Stimulated activated CD8-positive, alpha-beta memory T cell treated with anti-CD3 and anti-CD28 coated beads, Interleukin-4, amount 100 ng/mL, for 1 hour (primary cell): Measurements from ENCODE around the gene SMAD1.
"Not testable (repeated sequence)": the region's sequence is repeated elsewhere in the genome, so short reads cannot be mapped to it uniquely, and the experiment has no call there.

Source experiments
- DNase-seq, 2 donors: peaks; one replicate each; pipeline ENCODE4 v3.0.0-alpha.2; 2020; ENCODE audit warnings: low read depth in 2 of 2, low spot score in 1 of 2

SMAD1 gene

DNA sequence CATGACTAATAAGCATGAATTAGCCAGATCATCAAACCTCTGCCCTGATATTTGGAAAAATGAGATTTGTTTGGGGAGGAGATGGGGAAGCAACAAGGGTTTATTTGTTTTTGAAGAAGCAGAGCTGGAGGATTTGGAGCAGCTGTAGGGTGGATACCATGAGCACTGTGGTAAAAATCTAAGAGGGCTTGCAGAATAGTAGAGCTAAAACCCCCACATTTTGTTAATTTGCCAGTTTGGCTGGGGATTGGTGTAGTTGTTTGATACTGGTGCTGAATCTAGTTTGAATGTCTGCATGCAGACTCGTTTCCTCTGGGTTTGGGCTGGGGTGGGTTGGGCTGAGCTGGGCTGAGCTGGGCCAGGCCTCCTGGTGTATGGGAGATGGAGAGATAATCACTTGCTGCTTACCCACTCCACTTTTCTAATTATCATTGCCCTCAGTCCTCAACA, 43.7 kb downstream of the SMAD1 start:
- DNase-seq = no peak

DNA sequence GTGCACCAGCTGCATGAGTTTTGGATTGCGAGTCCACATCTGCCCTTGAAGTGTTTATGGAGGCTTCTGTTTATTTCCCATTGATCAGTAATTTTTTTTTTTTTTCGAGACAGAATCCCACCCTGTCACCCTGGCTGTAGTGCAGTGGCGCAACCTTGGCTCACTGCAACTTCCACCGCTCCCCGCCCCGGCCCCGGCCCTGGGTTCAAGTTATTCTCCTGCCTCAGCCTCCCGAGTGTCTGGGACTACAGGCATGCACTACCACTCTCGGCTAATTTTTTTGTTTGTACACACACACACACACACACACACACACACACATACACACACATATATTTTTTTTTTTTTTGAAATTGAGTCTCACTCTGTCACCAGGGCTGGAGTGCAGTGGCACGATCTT, 46.1 kb downstream of the SMAD1 start:
- DNase-seq = no peak

DNA sequence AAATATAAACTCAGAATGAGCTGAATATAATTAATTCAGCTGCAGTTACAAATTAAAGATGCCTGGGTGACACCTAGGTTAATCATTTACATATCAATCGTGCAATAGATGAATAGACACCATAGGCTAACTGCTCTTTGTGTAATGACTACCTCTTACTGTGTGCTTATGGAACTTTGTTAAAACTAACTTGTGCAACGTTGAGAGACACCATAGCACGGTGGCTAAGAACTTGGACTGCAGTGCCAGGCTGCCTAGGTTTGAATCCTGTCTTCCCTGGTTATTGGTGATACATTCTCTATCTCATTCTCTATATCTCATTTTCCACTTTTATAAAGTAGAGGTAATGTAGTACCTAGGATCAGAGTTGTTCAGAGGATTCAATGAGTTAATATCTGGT, 46.9 kb downstream of the SMAD1 start:
- DNase-seq = no peak

DNA sequence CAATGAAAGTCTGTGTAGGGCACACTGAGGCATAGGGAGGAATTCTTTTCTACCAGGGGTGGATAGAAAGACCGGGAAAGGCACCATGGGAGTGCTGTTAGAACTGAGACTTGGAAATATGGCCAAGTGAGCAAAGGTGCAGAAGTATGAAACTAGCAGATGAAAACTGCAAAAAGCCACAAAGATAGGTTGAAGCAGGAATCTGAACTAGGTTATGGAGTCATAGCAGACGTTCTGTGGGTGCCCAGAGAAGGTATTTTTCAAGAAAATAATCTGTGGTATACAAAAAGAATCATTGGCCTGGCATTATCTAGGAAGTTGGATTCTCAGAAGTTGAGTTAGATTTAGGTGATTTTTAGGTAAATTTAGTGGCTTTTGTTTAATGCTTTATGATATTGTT, 48.5 kb downstream of the SMAD1 start:
- DNase-seq = no peak

DNA sequence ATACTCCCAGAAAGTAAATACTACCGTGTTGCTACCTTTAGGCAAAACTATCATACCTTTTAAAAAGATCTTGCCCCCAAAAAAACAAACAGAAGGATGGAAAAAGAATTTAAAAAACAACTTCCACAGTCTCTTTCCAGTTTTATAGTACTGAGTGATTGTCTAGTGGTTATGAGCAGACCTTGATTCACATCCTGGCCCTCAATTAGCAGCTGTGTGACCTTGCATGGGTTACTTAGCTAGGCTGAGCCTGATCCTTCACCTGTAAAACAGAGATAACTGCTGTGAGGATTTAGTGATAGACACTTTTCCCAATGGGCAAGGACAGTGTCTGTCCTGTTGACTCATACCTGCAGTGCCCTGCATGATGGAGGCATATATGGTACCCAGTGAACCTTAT, 49.0 kb downstream of the SMAD1 start:
- no peak for DNase-seq

DNA sequence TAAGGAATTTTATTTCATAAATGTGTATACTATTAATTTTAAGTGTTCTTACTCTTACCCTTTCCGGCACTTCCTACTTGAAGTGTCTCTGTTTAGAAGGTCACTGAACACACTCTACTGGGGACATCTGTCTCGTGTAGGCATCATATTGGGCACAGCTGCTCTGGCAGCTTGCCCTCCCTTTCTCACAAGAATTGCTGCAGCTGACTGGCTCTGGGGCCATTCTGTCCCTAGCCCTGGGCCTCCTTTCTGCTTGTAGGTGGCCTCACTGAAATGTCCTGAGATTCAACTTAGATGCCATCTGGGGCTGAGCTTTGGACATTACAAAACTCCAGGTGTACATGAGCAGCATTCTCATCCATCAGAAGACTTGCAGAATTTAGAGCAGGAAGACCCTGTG, 49.6 kb downstream of the SMAD1 start:
- DNase-seq = no peak

DNA sequence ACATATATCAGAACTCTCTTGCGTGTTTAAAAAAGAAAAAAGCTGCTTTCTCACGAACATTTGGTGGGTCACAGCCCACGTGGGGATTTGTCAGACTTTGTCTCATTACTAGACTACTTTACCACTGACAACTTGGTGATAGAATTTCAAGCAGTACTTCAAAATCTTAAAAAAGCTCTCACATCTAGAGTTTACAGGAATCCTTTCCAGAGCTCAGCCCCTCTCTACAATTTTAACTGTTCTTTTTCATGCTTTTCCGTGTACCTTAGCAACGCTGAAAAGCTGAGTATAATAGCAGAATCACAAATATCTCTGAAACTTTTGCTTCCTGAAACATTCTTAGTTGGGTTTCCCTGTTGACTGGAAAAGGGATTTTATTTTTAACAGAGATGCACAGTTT, 50.2 kb downstream of the SMAD1 start:
- DNase-seq = no peak

DNA sequence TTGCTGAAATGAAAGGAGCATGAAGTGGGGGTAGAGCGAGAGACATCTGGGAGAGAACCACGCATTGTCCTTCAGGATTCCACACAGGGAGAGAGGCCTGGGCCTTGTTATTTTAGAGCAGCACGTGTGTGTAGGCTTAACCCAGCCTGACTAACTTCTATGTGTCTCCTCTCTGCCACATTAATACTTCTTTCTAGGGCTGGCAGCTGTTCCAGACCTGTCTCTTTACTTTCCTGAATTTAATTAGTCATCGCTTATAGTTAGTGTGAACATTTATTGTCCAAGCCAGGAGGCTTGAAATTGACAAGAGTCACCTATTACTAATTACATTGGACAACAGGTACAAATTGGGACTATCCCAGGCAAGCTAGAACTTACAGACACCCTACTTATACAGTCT, 51.3 kb downstream of the SMAD1 start:
- DNase-seq = no peak

DNA sequence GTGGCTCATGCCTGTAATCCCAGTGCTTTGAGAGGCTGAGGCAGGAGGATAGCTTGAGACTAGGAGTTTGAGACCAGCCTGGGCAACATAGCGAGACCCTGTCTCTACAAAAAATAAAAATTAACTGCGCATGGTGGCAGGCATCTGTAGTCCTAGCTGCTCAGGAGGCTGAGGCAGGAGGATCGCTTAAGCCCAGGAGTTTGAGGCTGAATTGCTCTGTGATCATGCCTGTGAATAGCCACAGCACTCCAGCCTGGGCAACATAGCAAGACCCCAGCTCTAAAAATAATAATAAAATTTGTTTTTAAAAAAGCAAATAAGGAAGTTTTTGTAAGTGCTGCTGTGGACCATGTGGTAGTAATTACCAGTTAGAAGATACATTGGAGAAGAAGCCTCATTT, 51.8 kb downstream of the SMAD1 start:
- not testable (repeated sequence) for DNase-seq

DNA sequence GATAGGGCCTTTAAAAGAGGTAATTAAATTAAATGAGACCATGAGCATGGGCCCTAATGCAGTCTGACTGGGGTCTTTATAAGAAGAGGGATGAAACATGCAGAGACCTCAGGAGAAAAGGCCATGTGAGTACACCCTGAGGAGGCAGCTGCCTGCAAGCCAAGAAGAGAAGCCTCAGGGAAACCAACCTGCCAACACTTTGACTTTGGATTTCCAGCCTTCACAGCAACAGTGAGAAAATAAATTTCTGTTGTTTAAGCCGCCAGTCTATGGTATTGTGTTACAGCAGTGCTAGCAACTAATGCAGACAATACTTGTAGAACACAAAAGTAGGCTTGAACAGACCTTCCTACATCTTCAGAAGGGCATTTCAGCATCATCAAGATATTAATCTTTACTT, 52.3 kb downstream of the SMAD1 start:
- DNase-seq = no peak

DNA sequence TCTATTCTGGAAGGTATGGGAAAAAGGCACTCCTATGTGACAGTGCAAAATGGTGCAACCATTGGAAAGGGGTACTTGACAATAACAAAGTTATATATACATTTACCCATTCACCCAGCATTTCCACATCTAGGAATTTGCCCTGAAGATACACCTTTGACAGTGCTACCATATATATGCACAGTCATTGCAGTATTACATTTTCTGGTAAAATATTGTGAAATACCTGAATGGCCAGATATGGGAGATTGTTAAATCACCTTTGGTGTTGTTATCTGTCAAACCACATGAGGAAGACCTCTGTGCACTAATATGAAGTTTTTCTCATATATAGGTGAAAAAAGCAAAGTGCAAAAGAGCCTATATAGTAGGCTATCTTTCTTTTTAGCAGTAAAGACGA, 53.5 kb downstream of the SMAD1 start:
- DNase-seq = no peak

DNA sequence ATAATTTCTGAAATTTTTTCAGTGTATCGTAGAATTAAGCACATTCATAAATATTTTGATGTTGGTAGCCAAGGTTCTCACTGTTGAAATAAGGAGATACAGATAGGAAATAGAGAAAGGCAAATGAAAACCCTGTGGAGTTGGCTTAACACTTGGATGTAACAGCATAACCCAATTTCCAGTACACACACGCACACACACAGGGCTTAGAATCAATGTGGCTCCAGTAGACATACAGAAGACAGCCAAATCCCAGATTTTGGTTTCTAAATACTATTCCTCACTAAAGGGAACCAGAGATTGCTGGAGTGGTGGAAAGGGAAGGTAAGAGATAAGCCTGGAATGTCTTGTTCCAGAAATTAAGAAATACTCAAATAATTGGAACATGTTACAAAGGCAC, 54.4 kb downstream of the SMAD1 start:
- no peak for DNase-seq

DNA sequence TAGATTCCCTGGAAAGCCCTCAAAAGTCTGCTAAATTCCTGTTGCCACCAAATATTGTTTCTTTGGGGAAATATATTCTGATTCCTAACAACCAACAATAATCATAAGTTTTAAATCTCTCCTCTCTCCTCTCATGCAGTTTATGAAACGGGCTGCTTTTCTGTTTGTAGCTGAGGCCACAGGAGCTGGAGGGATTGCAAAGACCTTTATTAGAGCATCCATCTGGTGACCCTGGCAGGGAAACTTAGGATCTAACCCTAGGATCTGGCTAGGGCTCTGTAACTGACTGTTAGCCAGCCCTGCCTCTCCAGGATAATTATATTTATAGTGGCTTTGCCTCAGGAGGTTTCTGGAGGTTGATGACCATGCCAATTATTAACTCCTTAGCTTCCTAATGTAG, 56.9 kb downstream of the SMAD1 start:
- no peak for DNase-seq

DNA sequence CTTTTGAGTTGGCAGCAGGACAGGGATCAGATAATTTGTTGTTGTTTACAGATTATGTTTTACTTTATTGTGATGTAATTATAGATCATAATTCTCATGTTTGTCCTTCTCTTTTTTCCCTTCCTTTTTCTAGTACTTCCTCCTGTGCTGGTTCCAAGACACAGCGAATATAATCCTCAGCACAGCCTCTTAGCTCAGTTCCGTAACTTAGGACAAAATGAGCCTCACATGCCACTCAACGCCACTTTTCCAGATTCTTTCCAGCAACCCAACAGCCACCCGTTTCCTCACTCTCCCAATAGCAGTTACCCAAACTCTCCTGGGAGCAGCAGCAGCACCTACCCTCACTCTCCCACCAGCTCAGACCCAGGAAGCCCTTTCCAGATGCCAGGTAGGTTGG, 58.0 kb downstream of the SMAD1 start:
- DNase-seq = no peak

DNA sequence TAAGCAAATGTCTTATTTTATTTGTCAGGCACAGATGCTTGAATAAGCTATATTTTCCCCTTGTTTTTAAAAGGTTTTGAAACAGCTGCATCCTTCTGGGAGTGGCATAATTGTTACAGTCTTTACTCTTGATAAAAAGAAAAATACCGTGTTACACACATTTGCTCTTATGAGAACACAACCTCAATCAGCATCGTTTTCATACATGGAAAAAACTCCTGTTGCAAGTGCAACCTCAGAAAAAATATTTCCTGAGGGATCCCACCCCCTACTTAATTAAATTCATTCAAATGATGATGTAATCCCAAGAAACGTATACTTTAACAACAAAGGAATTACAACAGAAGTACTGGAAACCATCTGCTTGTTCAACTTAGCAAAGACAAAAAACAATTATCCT, 58.6 kb downstream of the SMAD1 start:
- no peak for DNase-seq

DNA sequence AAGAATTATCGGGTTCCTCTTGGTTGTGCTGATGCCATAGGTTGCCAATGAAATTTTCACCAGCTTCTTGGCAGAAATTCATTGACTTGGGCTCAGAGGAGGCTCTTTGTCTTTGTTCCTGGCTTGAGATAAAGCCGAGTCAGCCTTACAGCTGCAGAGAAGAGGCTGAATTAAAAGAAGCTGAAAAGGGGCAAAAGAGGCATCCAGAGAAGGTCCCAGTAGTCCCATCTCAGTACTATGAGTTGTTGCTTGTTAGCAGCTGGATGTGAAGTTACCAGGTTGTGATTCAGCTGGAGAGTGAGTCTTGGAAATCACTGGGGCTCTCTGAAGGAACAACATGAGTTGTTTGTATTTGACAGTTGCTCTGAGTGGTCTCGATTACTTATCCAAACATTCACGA, 59.7 kb downstream of the SMAD1 start:
- DNase-seq = no peak

DNA sequence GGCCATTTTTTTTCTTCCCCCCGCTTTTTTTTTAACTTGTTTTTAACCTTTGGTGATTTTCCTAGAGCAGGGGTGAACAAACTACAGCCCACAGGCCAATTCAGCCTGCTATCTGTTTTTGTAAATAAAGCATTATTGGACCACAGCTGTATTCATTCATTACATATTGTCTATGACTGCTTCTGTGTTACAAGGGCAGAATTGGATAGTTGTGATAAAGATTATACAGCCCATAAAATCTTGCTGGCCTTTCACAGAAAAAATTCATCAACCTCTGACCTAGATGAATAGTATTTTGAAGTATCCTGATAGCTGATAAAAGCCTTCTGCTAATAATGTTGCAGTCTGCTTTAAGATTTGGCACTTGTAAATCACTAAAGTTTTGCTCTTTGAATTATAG, 63.4 kb downstream of the SMAD1 start:
- no peak for DNase-seq

DNA sequence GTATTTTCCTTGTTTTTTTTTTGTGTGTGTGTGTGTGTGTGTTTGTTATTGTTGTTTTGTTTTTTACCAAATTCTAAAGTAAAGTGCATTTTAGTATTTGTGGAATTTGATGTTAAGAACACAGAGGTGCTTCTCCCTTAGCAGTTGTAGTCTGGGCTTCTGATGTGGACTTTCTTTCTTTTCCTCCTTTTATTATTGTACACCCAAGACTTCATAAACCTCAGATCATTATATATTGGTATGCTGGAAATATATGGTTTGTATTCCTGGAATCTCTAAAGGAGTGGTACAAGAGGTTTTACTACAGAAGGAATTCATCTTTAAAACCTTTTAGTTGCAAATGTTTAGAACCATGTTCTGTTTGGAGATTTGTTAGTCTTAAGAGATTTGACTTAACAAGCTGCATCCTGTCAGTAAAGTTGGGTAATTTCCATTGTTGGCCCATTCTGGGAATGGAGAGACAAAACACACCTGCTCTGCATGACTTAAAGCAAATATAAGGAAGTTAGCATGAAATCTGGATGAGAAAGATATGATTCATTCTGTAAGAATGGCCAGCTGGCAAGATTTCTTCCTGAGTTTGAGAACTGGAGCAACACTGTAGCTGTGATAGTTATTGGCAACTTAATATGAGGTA, 64.0 kb downstream of the SMAD1 start:
- DNase-seq = no peak

DNA sequence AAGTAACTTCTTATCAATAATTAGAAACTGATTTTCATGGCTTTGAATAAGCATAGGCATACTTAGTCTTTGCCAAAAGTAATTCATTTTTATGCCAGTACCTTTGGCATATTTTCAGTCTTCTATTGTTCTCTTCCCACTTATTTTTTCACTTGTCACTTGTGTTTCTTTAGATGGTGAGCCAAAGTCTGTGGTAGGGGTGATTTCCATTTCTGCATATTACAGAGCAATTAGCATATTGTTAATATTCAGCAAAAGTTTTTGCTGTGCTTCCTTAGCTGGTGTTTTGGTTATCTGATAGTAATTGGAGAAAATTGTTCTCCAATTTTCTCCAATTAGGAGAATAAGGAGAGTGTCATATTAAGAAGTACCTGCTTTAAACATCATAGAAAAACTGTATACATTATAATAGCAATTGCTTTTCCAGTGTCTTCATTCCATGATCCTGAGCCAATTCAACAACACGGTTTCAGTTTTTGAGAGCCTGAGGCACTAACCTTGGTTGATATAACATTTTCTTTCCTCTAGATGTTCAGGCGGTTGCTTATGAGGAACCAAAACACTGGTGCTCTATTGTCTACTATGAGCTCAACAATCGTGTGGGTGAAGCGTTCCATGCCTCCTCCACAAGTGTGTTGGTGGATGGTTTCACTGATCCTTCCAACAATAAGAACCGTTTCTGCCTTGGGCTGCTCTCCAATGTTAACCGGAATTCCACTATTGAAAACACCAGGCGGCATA, 64.7 kb downstream of the SMAD1 start:
- no peak for DNase-seq

DNA sequence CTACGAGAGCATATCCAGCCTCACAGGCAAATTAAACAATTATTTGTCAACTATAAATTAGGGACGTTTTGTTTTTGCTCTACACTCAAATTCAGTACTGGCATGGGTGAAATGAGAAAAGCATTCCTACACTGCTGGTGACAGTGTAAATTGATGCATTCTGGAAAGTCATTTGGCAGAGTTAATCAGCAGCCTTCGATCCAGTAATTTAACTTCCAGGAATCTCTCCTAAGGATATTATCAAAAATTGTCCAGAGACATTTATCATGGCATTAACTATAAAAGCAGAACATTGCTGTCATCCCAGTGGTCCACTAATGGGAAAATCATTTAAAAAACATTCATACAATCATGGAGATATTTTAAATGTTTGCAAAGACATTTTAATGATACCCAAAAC, 70.0 kb downstream of the SMAD1 start:
- DNase-seq = no peak

DNA sequence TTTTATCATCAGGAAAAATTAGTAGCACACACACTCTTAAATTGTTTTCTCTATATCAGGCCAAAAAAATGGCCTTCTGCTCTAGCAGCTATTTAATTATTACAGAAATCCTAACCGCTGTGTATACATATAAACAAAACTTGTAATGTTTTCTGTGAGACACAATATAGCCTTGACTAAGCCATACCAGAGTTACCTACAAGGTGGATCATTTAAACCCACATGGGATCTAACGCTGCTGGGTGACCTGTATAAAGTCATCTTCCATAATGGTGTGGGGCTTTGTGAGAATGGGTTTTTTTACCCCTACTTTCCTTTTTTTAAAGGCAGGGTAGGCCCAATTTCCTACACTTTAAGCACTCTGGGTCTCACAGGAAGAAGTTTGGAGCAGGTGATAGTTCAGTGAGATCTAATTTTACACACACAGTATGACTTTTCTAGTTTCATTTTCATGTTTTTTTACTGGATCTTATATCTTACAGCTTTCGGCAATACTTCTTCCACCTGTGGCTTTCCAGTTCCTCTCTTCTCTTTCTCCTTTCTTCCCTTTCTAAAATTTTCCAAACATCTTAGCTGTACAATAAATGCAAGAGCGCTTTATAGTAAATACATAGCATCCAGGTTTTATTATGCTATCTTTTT, 70.6 kb downstream of the SMAD1 start:
- no peak for DNase-seq

DNA sequence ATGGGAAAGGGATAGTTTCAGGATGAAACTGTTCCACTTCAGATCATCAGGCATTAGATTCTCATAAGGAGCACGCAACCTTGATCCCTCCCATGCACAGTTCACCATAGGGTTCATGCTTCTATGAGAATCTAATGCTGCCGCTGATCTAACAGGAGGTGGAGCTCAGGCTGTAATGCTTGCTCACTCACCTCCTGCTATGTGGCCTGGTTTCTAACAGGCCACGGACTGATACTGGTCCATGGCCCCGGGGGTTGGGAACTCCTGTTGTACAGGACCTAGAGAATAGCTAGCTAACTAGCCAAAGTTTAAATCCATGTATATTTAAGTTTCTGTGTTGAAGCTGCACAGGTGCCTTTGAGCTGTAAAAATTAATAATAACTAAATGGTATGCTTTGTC, 71.7 kb downstream of the SMAD1 start:
- no peak for DNase-seq

DNA sequence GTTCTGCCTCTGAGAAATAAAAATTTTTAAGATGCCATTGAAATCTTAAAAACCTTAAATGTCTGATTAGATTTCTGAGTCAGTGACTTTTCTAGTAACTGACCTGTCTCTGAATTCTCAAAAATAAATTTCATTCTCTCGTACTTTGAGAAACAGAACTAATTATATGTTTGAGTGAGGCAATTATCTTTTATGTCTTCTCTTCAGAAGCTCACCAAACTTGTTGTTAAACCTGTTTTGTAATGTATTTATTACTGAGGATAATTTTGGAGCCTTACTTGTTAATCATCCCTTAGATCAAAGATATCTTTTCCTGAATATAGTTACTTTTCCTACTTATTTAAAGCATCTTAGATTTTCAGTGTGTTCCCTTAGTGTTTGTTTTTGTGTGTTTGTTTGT, 73.0 kb downstream of the SMAD1 start:
- DNase-seq = no peak
